HepG2 (cell line): ENCODE data around the gene CNBD2. TPM values are rescaled to one million over a fixed set of nuclear protein-coding genes. Genes with fewer than 3 reads are reported as not detected.

Experiments used
- ATAD3A ChIP-seq: sonication (generic); formaldehyde crosslinking; IDR thresholded peaks from 2 replicates; pipeline ENCODE4 v1.4.0; 2020; ENCODE audit warnings: missing genetic modification reagents
- FOSL1 ChIP-seq: sonication (generic); formaldehyde crosslinking; IDR thresholded peaks from 2 replicates; pipeline ENCODE4 v1.9.0; 2021; ENCODE audit warnings: missing genetic modification reagents, borderline replicate concordance
- HNRNPK ChIP-seq: fragments of 200-400 bp; formaldehyde crosslinking; IDR thresholded peaks from 2 replicates; pipeline ENCODE4 v1.6.1; 2018; ENCODE audit warnings: low read length, low read depth, moderate library complexity, mild to moderate bottlenecking; ENCODE audit not compliant: poor library complexity, severe bottlenecking
- IRF2 ChIP-seq: IDR thresholded peaks from 2 replicates; pipeline ENCODE4 v1.6.1; 2018; ENCODE audit warnings: missing genetic modification reagents, missing compliant biosample characterization
- KAT2B ChIP-seq: fragments of 150-350 bp; IDR thresholded peaks from 2 replicates; pipeline ENCODE4 v1.6.1; 2014; ENCODE audit warnings: low read depth, low read length, borderline replicate concordance
- KLF13 ChIP-seq: sonication (generic); formaldehyde crosslinking; IDR thresholded peaks from 2 replicates; pipeline ENCODE4 v1.4.0; 2020; ENCODE audit warnings: mild to moderate bottlenecking, missing genetic modification reagents
- LCORL ChIP-seq, 2 experiments: fragments of 450-650 bp in 1 of 2; sonication (generic) in 1 of 2; formaldehyde crosslinking in 1 of 2; IDR thresholded peaks; 2 replicates each; pipeline versions ENCODE4 v1.5.0 to v1.6.1; 2017 to 2020; ENCODE audit warnings: antibody characterized with exemption in 1 of 2, missing genetic modification reagents in 1 of 2
- MAFK ChIP-seq, 2 experiments: IDR thresholded peaks in 1 of 2; conservative IDR thresholded peaks in 1 of 2; 2 replicates each; pipeline ENCODE4 v1.6.1; 2011; ENCODE audit warnings: improper control_type of control experiment in 2 of 2, low read length in 2 of 2
- NFKBIZ ChIP-seq: IDR thresholded peaks from 2 replicates; pipeline ENCODE4 v1.6.1; 2018; ENCODE audit warnings: missing genetic modification reagents, missing compliant biosample characterization
- PTBP1 ChIP-seq: fragments of 200-400 bp; formaldehyde crosslinking; IDR thresholded peaks from 2 replicates; pipeline ENCODE4 v1.6.1; 2018; ENCODE audit warnings: low read length, low read depth; ENCODE audit not compliant: poor library complexity, severe bottlenecking
- RARA ChIP-seq: IDR thresholded peaks from 2 replicates; pipeline ENCODE4 v1.6.1; 2016; ENCODE audit warnings: missing genetic modification reagents, missing compliant biosample characterization
- SAP130 ChIP-seq: IDR thresholded peaks from 2 replicates; pipeline ENCODE4 v1.6.1; 2016; ENCODE audit warnings: low read depth
- ZBTB25 ChIP-seq: IDR thresholded peaks from 2 replicates; pipeline ENCODE4 v1.6.1; 2018; ENCODE audit warnings: missing genetic modification reagents
- ZBTB40 ChIP-seq, 2 experiments: fragments of 450-650 bp in 1 of 2; sonication (generic) in 1 of 2; formaldehyde crosslinking in 1 of 2; IDR thresholded peaks; 2 replicates each; pipeline versions ENCODE4 v1.6.1 to v1.8.0; 2016 to 2022; ENCODE audit warnings: antibody characterized with exemption in 1 of 2, mild to moderate bottlenecking in 1 of 2, missing genetic modification reagents in 1 of 2
- ZFY ChIP-seq: sonication (generic); formaldehyde crosslinking; IDR thresholded peaks from 2 replicates; pipeline ENCODE4 v1.4.0; 2020; ENCODE audit warnings: missing genetic modification reagents
- ZNF354B ChIP-seq: sonication (generic); formaldehyde crosslinking; IDR thresholded peaks from 2 replicates; pipeline ENCODE4 v1.8.0; 2022; ENCODE audit warnings: mild to moderate bottlenecking, missing genetic modification reagents
- ZNF414 ChIP-seq: sonication (generic); formaldehyde crosslinking; IDR thresholded peaks from 2 replicates; pipeline ENCODE4 v1.5.0; 2020; ENCODE audit warnings: missing genetic modification reagents
- ZSCAN31 ChIP-seq: sonication (generic); formaldehyde crosslinking; IDR thresholded peaks from 2 replicates; pipeline ENCODE4 v1.5.0; 2020; ENCODE audit warnings: low read depth, mild to moderate bottlenecking, missing genetic modification reagents
- ZSCAN9 ChIP-seq: IDR thresholded peaks from 2 replicates; pipeline ENCODE4 v1.6.1; 2016; ENCODE audit warnings: borderline replicate concordance
- polyA plus RNA-seq, 8 experiments: library from polyadenylated mRNA; depleted of rRNA in 3 of 8; stranded (reverse) in 7 of 8; unstranded in 1 of 8; fragments of >200 nt; fragmentation: Illumina TruSeq in 4 of 8; extraction: Trizol in 4 of 8; gene quantifications; 2 replicates each; pipeline versions ENCODE4 v1.2.1 to v1.2.3, GENCODE V29; 2011 to 2016; ENCODE audit warnings: low read depth in 4 of 8, missing spikeins in 1 of 8, mixed read lengths in 1 of 8; ENCODE audit not compliant: insufficient read depth in 1 of 8
- total RNA-seq, 5 experiments: library from RNA; depleted of rRNA; stranded (reverse); fragments of >200 nt; fragmentation: Illumina TruSeq; extraction: Trizol; gene quantifications; 2 replicates each; pipeline ENCODE4 v1.2.3, GENCODE V29; 2016; ENCODE audit warnings: low read depth in 1 of 5

CNBD2 gene
- total and polyA plus RNA-seq, 2 of the 13 experiments (the other 11 are each of a cell fraction or from before 2014, with no cell fraction given), result 12.4 to 22.8 TPM

GRCh38 chr20:36018208-36018988 is 50.0 kb downstream of the CNBD2 start (continued):
- TF ChIP-seq ZBTB40 (IDR thresholded peaks at IDR 0.05), result no peak
- TF ChIP-seq ZBTB40 (CRISPR knock-in tag; IDR thresholded peaks at IDR 0.05), result no peak
- TF ChIP-seq ZFY (CRISPR knock-in tag), result no peak; the same call in none of the 2 replicates
- TF ChIP-seq MAFK (conservative IDR thresholded peaks at IDR 0.05 in 1 of 2, IDR thresholded peaks at IDR 0.05 in 1 of 2; ENCODE audit: low read length in 2 of 2), result no peak
- TF ChIP-seq ATAD3A (CRISPR knock-in tag), result no peak; the same call in 1 of the 2 replicates
- 0 out of 2 replicates have a peak, but pooled peaks have one; percentile 42 for TF ChIP-seq NFKBIZ (CRISPR knock-in tag)
- TF ChIP-seq ZNF354B, result no peak
- no peak for TF ChIP-seq HNRNPK
- TF ChIP-seq IRF2 (CRISPR knock-in tag), result peak; percentile 52
- no peak for TF ChIP-seq KLF13
- 0 out of 2 replicates have a peak, but pooled peaks have one; percentile 11 for TF ChIP-seq ZNF414 (CRISPR knock-in tag)
- no peak for TF ChIP-seq ZSCAN31 (CRISPR knock-in tag)
- TF ChIP-seq LCORL (IDR thresholded peaks at IDR 0.05), result no peak
- peak; percentile 65; the same call in 1 of the 2 replicates for TF ChIP-seq LCORL (CRISPR knock-in tag; IDR thresholded peaks at IDR 0.05)
- TF ChIP-seq KAT2B, result no peak
- TF ChIP-seq ZBTB25 (CRISPR knock-in tag), result peak; percentile 38; the same call in 1 of the 2 replicates
- TF ChIP-seq FOSL1 (CRISPR knock-in tag), result no peak
- peak; percentile 87 for TF ChIP-seq RARA
- TF ChIP-seq ZSCAN9 (CRISPR knock-in tag), result no peak
- TF ChIP-seq SAP130 (CRISPR knock-in tag), result no peak; the same call in none of the 2 replicates
- no peak for TF ChIP-seq PTBP1
